Superior temporal gyrus (tissue), 1 donor: ENCODE results near the gene KRT84.

ENCODE experiments used
- DNase-seq: peaks from one replicate; pipeline ENCODE4 v3.0.0-alpha.2; 2016; ENCODE audit errors: extremely low spot score

KRT84 gene

GRCh38 chr12:52383331-52383730 lies 2.1 kb downstream of the KRT84 start:
- DNase-seq, result no peak

- DNase-seq, result no peak
These were observed 2.6 kb downstream of the KRT84 start for GRCh38 chr12:52382854-52383253.

- no peak for DNase-seq
These were observed 4.2 kb downstream of the KRT84 start for GRCh38 chr12:52381206-52381605.

- peak; percentile 56 for DNase-seq
These were observed 5.2 kb downstream of the KRT84 start for GRCh38 chr12:52380271-52380694.

- DNase-seq, result no peak
These were observed 5.9 kb downstream of the KRT84 start for GRCh38 chr12:52379536-52379935.

GRCh38 chr12:52378091-52378490 lies 7.4 kb downstream of the KRT84 start:
- DNase-seq, result no peak

GRCh38 chr12:52377266-52377665 lies 8.2 kb downstream of the KRT84 start:
- DNase-seq, result no peak

GRCh38 chr12:52372216-52373154 lies 13.0 kb downstream of the KRT84 start:
- peak; percentile 92 for DNase-seq

- no peak for DNase-seq
These were observed 13.7 kb downstream of the KRT84 start for GRCh38 chr12:52371716-52372115.

GRCh38 chr12:52370926-52371608 lies 14.4 kb downstream of the KRT84 start:
- peak; percentile 58 for DNase-seq

- DNase-seq, result no peak
These were observed 15.6 kb downstream of the KRT84 start for GRCh38 chr12:52369809-52370208.

- no peak for DNase-seq
These were observed 16.2 kb downstream of the KRT84 start for GRCh38 chr12:52369211-52369610.

GRCh38 chr12:52368508-52368907 lies 16.9 kb downstream of the KRT84 start:
- DNase-seq, result no peak

- DNase-seq, result no peak
These were observed 17.6 kb downstream of the KRT84 start for GRCh38 chr12:52367876-52368275.

GRCh38 chr12:52366738-52367485 lies 18.5 kb downstream of the KRT84 start, which contains the start of gene KRT85:
Gene KRT85 (minus strand): TSS chr12:52367481. CDS start chr12:52367405, 76 bp downstream.
- DNase-seq, result no peak

- no peak for DNase-seq
These were observed 20.5 kb downstream of the KRT84 start for GRCh38 chr12:52364901-52365489.

- DNase-seq, result no peak
These were observed 21.4 kb downstream of the KRT84 start for GRCh38 chr12:52364061-52364460.

GRCh38 chr12:52363111-52363679 lies 22.3 kb downstream of the KRT84 start:
- DNase-seq, result no peak

- DNase-seq, result no peak
These were observed 23.2 kb downstream of the KRT84 start for GRCh38 chr12:52362118-52362726.

GRCh38 chr12:52361553-52361952 lies 23.9 kb downstream of the KRT84 start:
- no peak for DNase-seq
